C4-2B (cell line): ENCODE measurements around the gene RAB40C.

Experiments
- H3K27ac ChIP-seq: fragments of 450-650 bp; 2 replicates; pipeline ENCODE4 v1.5.1; 2017
- CTCF ChIP-seq: fragments of 450-650 bp; conservative IDR thresholded peaks from 2 replicates; pipeline ENCODE4 v1.5.1; 2017; ENCODE audit warnings: mild to moderate bottlenecking
- ZFX ChIP-seq: fragments of 450-650 bp; IDR thresholded peaks from 2 replicates; pipeline ENCODE4 v1.6.1; 2017

RAB40C gene

GRCh38 chr16:677316-678190 lies 87.7 kb downstream of the RAB40C start:
- peak overlapping the region; percentile 94; the same call in 1 of the 2 replicates for H3K27ac ChIP-seq
- no peak for TF ChIP-seq ZFX
- no peak for TF ChIP-seq CTCF

GRCh38 chr16:678209-678857 lies 88.5 kb downstream of the RAB40C start:
- TF ChIP-seq ZFX (no peak), CTCF (no peak)

More at GRCh38 chr16:678209-678857, 88.5 kb downstream of the RAB40C start:
- H3K27ac ChIP-seq = peak overlapping the region; percentile 94
